ENCODE measurements around the gene MAGI2.

The MAGI2 gene

DNA sequence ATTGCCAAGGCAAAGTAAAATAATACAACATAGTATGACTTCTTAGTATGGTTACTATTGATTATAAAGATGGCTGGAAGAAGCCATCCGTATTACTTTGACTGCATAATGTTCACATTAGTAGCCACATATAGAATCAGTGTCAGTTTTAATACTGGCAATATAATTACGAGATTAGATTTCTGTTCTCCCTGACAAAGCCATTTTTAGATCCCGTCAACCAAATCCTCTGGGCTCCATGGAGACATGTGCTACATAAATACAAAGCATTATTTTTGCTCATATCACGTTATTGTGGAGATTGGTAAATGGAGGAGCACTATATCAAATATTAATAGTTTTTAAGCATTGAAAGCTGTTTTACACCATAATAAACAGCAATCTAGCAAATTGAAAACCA is 124.0 kb downstream of the MAGI2 start:
- TF ChIP-seq ZNF274 (IDR thresholded peaks at IDR 0.05; ENCODE audit: low read depth, low read length), result no peak

DNA sequence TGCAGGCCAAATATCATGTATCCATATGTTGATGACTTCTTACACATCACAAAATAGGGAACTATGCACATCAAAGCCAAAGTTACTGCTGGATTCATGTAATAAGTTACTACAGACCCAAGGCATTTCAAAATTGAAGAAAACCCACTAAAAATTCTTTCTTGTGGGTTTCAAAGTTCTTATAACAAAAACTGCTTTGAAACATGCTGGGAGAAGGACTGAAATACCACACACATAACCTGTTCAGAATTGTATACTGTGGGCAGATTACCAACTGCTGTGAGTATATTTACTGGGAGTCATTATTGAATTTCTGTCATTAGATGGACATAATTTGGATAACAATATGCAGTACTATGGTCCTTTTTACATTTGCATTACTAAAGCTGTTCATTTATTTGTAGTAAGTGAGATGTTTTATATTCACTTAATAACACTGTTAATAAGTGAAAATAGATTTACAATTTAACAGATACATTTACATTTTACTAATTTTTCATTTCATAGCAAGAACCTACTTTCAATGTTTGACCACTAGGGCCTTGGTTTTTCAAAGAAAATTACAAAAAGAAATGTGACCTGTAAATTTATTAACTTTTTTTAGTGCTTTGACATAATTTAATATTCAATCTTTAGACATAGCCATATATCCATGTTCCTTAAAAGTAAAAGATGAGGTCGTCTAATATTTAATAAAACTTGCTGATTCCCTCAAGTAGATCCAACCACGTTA is 132.6 kb downstream of the MAGI2 start:
- no peak for TF ChIP-seq ZNF274 (IDR thresholded peaks at IDR 0.05; ENCODE audit: low read depth, low read length)
- H3K4me3 ChIP-seq (ENCODE audit: low read length), result no peak overlapping the region

More for the DNA sequence above, 124.0 kb downstream of the MAGI2 start:
- no peak overlapping the region for H3K4me3 ChIP-seq (ENCODE audit: low read length)

DNA sequence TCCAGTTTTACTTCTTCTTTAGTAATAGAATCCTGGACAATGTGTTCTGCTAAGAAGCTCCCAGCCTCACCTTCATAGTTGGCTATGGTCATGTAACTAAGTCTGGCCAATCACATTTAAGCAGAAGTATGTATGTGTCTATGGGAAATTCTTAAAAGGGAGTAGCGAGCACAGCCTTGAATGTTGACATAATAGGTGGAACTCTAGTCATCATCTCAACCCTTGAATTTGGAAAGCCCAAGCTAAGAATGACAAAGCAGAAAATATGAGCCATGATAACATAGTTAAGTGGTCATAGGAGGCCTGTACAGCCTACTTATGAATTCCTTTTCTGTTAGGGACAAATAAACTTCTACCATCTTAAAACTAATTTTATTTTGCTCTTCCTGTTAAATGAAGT is 134.1 kb downstream of the MAGI2 start:
- H3K4me3 ChIP-seq (ENCODE audit: low read length), result no peak overlapping the region
- TF ChIP-seq ZNF274 (IDR thresholded peaks at IDR 0.05; ENCODE audit: low read depth, low read length), result no peak

DNA sequence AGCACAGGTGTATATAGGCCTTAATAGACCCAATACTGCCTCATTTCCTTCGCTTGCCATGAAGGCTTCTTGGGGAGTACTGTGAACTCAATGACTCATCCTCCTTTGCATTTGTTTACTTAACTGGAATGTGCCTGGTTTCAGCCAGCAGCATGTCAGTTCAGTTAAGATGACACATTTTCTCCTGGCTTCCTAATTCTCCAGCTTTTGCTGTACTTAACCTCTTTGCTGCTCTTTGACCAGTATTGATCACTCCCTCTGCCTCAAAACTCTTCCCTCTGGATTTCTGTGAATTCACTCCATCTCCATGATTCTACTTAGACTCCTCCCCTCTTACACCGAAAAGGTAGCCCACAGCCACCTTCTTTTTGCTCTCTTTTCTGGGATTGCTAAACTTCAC is 135.7 kb downstream of the MAGI2 start:
- no peak for TF ChIP-seq ZNF274 (IDR thresholded peaks at IDR 0.05; ENCODE audit: low read depth, low read length)
- H3K4me3 ChIP-seq (ENCODE audit: low read length), result no peak overlapping the region

DNA sequence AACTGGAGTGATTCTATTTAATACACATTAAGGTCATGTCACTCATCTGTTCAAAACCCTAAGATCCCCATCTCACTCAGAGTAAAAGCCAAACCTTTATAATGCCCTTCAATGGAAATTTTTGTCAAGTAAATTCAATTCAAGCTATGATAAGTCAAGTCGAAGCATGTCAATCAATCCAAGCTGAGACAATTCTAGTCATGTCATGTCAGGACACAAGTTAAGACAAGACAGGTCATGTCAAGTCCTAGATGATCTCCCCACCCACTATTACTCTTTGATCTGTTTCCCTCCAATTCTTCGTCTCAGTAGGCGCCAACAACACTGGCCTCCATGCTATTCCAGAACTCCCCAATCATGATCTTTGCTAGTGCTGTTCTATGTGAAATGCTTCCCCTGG is 141.4 kb downstream of the MAGI2 start:
- no peak overlapping the region for H3K4me3 ChIP-seq (ENCODE audit: low read length)
- no peak for TF ChIP-seq ZNF274 (IDR thresholded peaks at IDR 0.05; ENCODE audit: low read depth, low read length)

DNA sequence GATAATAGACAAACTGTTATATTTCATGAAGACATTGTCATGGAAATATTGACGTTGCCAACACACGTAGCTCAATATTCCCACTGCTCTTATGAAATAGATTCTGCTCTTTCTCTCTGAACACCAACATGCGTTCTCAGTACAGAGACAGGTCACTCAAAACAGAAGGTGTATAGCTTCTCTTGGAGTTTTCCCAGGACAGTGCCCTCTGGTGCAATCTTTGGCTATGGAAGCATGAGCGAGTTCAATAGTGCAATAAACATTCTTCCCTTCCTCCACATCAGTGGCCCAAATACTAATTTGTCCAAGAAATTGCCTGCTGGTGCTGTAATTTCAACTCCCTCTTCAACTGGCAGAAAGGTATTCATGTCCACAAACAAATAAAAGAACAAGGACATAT is 145.3 kb downstream of the MAGI2 start:
- no peak overlapping the region for H3K4me3 ChIP-seq (ENCODE audit: low read length)
- no peak for TF ChIP-seq ZNF274 (IDR thresholded peaks at IDR 0.05; ENCODE audit: low read depth, low read length)

DNA sequence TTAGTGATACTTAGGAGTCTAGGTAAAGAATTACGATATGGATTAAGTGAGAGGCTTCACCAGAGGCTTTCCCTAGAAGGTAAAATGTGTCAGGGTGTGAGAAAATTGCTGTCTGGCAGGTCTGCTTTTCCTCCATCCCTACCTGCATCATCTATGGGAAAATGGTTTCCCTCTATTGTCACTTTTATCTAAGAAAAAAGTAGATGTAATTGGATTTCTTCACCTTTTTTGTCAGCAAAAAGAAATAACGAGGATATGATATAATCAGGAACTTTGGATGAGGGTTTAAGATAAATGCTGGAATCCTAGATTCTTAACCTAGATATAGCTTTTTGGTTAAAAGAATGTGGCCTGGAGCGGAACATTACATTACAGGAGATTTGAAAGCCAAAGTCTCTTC is 146.1 kb downstream of the MAGI2 start:
- TF ChIP-seq ZNF274 (IDR thresholded peaks at IDR 0.05; ENCODE audit: low read depth, low read length), result no peak
- no peak overlapping the region for H3K4me3 ChIP-seq (ENCODE audit: low read length)

DNA sequence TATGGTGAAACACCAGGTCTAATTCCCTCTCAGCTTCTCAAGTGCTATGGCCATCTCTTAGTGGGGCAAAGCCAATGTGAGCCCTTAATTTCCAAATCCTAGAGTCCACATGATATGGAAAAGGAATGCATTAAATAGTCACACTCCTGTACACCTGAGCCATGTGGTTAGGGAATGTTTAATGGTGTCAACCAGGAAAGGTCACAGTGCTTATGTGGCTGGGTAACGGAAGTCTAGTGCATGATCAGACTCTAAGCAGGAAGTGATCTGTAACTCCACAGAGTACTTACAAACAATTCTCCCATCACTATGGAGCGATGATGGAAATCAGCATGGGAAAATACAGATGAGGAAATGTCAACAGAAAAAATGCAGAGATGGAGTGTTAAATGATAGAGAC is 148.8 kb downstream of the MAGI2 start:
- no peak overlapping the region for H3K4me3 ChIP-seq (ENCODE audit: low read length)
- no peak for TF ChIP-seq ZNF274 (IDR thresholded peaks at IDR 0.05; ENCODE audit: low read depth, low read length)

DNA sequence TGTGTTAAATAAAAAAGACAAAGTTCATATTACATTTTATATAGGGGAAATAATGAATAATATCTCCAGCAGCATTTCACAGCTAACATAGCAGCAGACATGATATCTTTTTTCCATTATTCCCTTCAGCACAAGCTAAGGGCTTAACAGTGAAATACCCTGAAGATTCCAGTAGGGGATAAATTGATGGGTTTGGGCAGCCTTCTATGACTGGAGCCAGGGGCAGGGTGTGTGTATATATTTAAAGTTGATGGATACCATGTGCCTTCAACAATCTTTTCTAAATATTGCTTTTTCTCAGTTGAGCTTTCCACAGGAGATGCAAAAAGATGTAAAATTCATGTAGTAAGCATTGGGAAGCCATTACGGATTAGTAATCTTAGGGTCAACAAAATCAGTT is 151.2 kb downstream of the MAGI2 start:
- no peak for TF ChIP-seq ZNF274 (IDR thresholded peaks at IDR 0.05; ENCODE audit: low read depth, low read length)
- H3K4me3 ChIP-seq (ENCODE audit: low read length), result no peak overlapping the region

DNA sequence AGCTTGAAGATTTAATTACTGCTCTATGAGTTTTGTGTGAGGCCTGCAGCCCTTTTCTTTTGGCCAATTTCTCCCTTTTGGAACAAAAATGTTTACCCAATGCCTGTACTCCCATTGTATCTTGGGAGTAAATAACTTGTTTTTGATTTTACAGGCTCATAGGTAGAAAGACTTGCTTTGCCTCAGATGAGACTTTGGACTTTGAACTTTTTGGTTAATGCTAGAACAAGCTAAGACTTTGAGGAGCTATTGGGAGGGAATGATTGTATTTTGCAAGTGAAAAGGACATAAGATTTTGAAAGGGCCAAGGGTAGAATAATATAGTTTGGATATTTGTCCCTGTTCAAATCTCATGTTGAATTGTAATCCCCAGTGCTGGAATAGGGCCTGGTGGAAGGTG is 152.0 kb downstream of the MAGI2 start:
- no peak for TF ChIP-seq ZNF274 (IDR thresholded peaks at IDR 0.05; ENCODE audit: low read depth, low read length)
- no peak overlapping the region for H3K4me3 ChIP-seq (ENCODE audit: low read length)

DNA sequence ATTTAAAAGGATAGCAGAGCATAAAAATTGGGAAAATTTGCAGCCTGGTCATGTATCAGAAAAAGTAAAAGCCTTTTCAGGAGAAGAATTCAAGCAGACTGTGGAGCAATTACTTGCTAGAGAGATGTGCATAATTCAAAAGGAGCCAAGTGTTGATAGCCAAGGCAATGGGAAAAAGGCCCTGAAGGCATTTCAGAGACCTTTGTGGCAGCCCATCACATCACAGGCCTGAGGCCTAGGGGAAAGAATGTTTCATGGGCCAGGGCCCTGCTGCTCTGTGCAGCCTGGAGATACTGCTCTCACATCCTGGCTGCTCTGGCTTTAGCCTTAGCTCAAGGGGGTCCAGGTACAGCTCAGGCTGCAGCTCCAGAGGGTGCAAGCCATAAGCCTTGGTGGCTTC is 152.9 kb downstream of the MAGI2 start:
- no peak overlapping the region for H3K4me3 ChIP-seq (ENCODE audit: low read length)
- no peak for TF ChIP-seq ZNF274 (IDR thresholded peaks at IDR 0.05; ENCODE audit: low read depth, low read length)

DNA sequence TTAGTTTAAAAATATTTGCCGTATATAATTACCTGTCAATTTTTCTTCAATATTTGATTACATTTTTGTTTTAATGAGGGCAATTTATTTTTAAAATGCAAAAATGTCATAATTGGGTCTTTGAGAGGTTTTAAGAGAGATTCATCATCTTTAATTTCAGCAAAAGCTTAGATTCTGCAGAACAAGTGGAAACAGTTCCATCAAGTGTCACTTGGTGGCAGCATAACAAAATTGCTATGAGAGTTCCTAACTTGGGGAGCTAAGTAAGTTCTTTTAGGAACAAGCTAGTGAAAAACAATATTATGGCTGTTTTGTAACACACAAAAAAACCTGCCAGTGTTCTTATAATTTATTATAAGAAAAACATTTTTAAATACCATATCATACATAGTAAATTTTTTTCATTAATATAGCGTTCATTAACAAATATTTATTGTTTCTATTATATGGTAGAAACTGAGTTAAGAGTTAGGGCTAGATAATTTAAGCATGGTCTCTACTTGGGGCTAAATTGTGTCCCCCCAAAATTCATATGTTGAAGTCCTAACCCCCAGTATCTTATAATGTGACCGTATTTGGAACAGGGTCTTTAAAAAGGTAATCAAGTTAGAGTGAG is 155.2 kb downstream of the MAGI2 start:
- no peak for TF ChIP-seq ZNF274 (IDR thresholded peaks at IDR 0.05; ENCODE audit: low read depth, low read length)
- H3K4me3 ChIP-seq (ENCODE audit: low read length), result no peak overlapping the region

DNA sequence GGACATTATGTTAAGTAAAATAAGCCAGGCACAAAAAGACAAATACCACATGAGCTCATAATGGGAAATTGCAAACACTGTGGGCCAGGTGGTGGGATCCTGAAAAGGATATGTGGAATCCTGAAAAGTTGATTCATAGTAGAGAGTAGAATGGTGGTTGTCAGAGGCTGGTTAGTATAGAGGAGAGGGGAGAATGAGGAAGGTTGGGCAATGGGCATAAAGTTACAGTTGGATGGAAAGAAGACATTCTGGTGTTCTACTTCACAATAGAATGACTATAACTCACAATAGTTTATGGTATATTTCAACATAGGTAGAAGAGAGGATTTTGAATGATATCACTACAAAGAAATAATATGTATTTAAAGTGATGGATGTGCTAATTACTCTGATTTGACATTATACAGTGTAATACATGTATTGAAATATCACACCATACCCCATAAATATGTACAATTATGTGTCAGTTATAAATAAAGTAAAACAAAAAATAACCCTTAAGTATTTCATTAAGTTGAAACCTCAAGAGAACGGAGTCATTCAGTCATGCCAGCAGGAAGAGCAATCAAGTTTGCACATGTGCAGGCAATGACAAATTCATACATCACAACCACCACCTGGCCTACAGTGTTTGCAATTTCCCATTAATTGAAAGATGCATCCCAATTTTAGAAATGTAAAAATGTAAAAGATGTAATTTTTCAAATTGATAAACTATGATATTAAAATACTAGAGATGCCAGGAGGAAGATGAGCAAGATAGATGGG is 156.7 kb downstream of the MAGI2 start:
- no peak overlapping the region for H3K4me3 ChIP-seq (ENCODE audit: low read length)
- TF ChIP-seq ZNF274 (IDR thresholded peaks at IDR 0.05; ENCODE audit: low read depth, low read length), result no peak

DNA sequence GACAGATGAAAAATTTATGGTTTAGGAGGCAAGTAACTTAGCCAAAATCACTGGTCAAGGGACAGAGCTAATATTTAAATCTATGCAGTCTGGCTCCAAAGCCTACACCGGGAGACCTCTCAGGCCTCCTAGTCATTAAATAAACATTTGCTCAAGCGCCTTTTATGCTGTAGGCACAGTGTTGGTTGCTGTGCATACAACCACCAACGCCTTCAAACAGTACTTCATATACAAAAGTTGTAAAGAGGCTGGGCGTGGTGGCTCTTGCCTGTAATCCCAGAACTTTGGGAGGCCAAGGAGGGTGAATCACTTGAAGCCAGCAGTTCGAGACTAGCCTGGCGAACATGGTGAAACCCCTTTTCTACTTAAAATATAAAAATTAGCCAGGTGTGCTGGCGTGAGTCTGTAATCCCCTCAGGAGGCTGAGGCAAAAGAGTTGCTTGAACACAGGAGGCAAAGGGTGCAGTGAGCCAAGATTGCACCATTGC is 159.8 kb downstream of the MAGI2 start:
- TF ChIP-seq ZNF274 (IDR thresholded peaks at IDR 0.05; ENCODE audit: low read depth, low read length), result no peak
- no peak overlapping the region for H3K4me3 ChIP-seq (ENCODE audit: low read length)

DNA sequence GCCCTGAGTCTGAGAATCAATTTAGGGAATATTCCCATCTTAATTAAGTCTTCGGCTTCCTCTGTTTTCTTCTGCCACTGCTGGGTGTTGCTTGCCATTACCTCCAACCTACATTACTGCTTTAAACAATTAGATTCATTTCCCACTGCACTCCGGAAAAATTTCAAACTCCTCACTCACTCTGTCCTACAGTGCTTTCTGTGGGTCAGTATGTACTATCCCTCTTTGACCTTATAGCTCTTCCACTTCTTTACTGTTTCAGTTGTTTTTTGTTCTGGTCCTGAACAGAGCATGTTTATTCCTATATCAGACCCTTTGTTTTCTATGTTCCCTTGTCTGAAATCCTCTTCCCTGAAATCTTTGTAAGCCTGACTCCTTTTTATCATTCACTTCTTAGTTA is 160.6 kb downstream of the MAGI2 start:
- no peak overlapping the region for H3K4me3 ChIP-seq (ENCODE audit: low read length)
- TF ChIP-seq ZNF274 (IDR thresholded peaks at IDR 0.05; ENCODE audit: low read depth, low read length), result no peak
